GM23338 (cell line): ENCODE results near the gene TCERG1. TPM values are rescaled to one million over a fixed set of nuclear protein-coding genes. Genes with fewer than 3 reads are reported as not detected.

ENCODE experiments used
- ATAC-seq: fragments of 200-7000 bp; cut with Tn5 transposase; 3 replicates; pipeline ENCODE4 v1.9.1; 2020
- DNase-seq: peaks from one replicate; pipeline ENCODE4 v3.0.0-alpha.2; 2015; ENCODE audit warnings: low spot score
- H2AFZ ChIP-seq: fragments of 200-600 bp; sonication (generic); 2 replicates; pipeline ENCODE4 v1.8.0; 2016; ENCODE audit warnings: antibody characterized with exemption, mild to moderate bottlenecking, moderate library complexity
- H3F3A ChIP-seq: fragments of 200-600 bp; sonication (generic); replicated peaks from 2 replicates; pipeline ENCODE4 v1.8.0; 2017; ENCODE audit warnings: antibody characterized with exemption, mixed run types, low read depth
- H3K27ac ChIP-seq: fragments of 200-600 bp; sonication (generic); 2 replicates; pipeline ENCODE4 v1.6.1; 2016; ENCODE audit warnings: low read depth
- H3K27me3 ChIP-seq: fragments of 200-600 bp; sonication (generic); 2 replicates; pipeline ENCODE4 v1.8.0; 2016; ENCODE audit warnings: mild to moderate bottlenecking, mixed run types, moderate library complexity; ENCODE audit not compliant: insufficient read depth
- H3K36me3 ChIP-seq: fragments of 200-600 bp; sonication (generic); 2 replicates; pipeline ENCODE4 v1.8.0; 2016; ENCODE audit warnings: mild to moderate bottlenecking; ENCODE audit not compliant: insufficient read depth
- H3K4me1 ChIP-seq: fragments of 200-600 bp; sonication (generic); 2 replicates; pipeline ENCODE4 v1.8.0; 2016; ENCODE audit warnings: mild to moderate bottlenecking, moderate library complexity; ENCODE audit not compliant: insufficient read depth
- H3K4me2 ChIP-seq: fragments of 200-600 bp; sonication (generic); 2 replicates; pipeline ENCODE4 v1.7.1; 2017; ENCODE audit warnings: mixed run types
- H3K4me3 ChIP-seq: fragments of 200-600 bp; sonication (generic); 2 replicates; pipeline ENCODE4 v1.6.1; 2016; ENCODE audit warnings: mixed run types
- H3K79me2 ChIP-seq: fragments of 200-600 bp; sonication (generic); replicated peaks from 2 replicates; pipeline ENCODE4 v1.8.0; 2017; ENCODE audit warnings: mild to moderate bottlenecking; ENCODE audit not compliant: insufficient read depth
- H3K9me2 ChIP-seq: fragments of 200-600 bp; sonication (generic); 2 replicates; pipeline ENCODE4 v1.8.0; 2017; ENCODE audit not compliant: insufficient read depth
- H4K20me1 ChIP-seq: fragments of 200-600 bp; sonication (generic); replicated peaks from 2 replicates; pipeline ENCODE4 v1.8.0; 2017; ENCODE audit warnings: mild to moderate bottlenecking; ENCODE audit not compliant: insufficient read depth
- H3K27ac Mint-ChIP-seq: 2 replicates; pipeline ENCODE4 v1.8.0; 2020; ENCODE audit warnings: inconsistent platforms, mild to moderate bottlenecking, moderate library complexity, mixed read lengths
- H3K27me3 Mint-ChIP-seq: 3 replicates; pipeline ENCODE4 v1.8.0; 2022; ENCODE audit warnings: low read depth, mild to moderate bottlenecking, moderate library complexity, mixed read lengths, inconsistent platforms; ENCODE audit not compliant: insufficient read depth, poor library complexity
- H3K36me3 Mint-ChIP-seq: 3 replicates; pipeline ENCODE4 v1.8.0; 2021; ENCODE audit warnings: low read depth, mild to moderate bottlenecking, inconsistent platforms, moderate library complexity, mixed read lengths
- H3K4me1 Mint-ChIP-seq: 3 replicates; pipeline ENCODE4 v1.8.0; 2020; ENCODE audit warnings: mild to moderate bottlenecking, inconsistent platforms, mixed read lengths
- H3K4me3 Mint-ChIP-seq: 3 replicates; pipeline ENCODE4 v1.8.0; 2021; ENCODE audit warnings: moderate library complexity, mild to moderate bottlenecking, inconsistent platforms, mixed read lengths
- H3K9me3 Mint-ChIP-seq: 3 replicates; pipeline ENCODE4 v1.8.0; 2020; ENCODE audit warnings: moderate library complexity, mild to moderate bottlenecking, inconsistent platforms, mixed read lengths
- EZH2 ChIP-seq: fragments of 200-600 bp; sonication (generic); IDR thresholded peaks from one replicate; pipeline ENCODE4 v1.8.0; 2017; ENCODE audit warnings: antibody characterized with exemption, mild to moderate bottlenecking, low read depth; ENCODE audit not compliant: unreplicated experiment
- EZH2phosphoT487 ChIP-seq: fragments of 200-600 bp; sonication (generic); IDR thresholded peaks from one replicate; pipeline ENCODE4 v1.8.1; 2018; ENCODE audit warnings: antibody characterized with exemption; ENCODE audit not compliant: unreplicated experiment
- POLR2AphosphoS5 ChIP-seq: IDR thresholded peaks from 2 replicates; pipeline ENCODE4 v1.6.1; 2016; ENCODE audit warnings: antibody characterized with exemption, low read depth
- STAT1 ChIP-seq: IDR thresholded peaks from one replicate; pipeline ENCODE4 v1.6.1; 2016; ENCODE audit warnings: antibody characterized with exemption; ENCODE audit not compliant: unreplicated experiment
- ZNF114 ChIP-seq: fragments of 250-450 bp; sonication (Bioruptor Pico); IDR thresholded peaks from 2 replicates; pipeline ENCODE4 v1.5.0; 2020; ENCODE audit warnings: mild to moderate bottlenecking, moderate library complexity
- ZNF331 ChIP-seq: fragments of 250-450 bp; sonication (Bioruptor Pico); IDR thresholded peaks from 2 replicates; pipeline ENCODE4 v1.5.0; 2020; ENCODE audit warnings: low read depth, mild to moderate bottlenecking, moderate library complexity
- polyA plus RNA-seq: library from polyadenylated mRNA; unstranded; fragments of >200 nt; fragmentation: Nextera tagmentation; extraction: Ambion mirVana; gene quantifications from 2 replicates; pipeline ENCODE4 v1.2.1, GENCODE V29; 2016
- total RNA-seq: library from RNA; depleted of rRNA; stranded (reverse); fragments of >200 nt; shearing (Covaris generic); gene quantifications from 2 replicates; pipeline ENCODE4 v1.2.3, GENCODE V29; 2014
- TF ChIP-seq, protein P1 (sequence below), 2 experiments: fragments of 200-600 bp in 1 of 2; sonication (generic) in 1 of 2; conservative IDR thresholded peaks; 2 replicates each; pipeline versions ENCODE4 v1.5.1 to v1.6.1; 2016 to 2017; ENCODE audit warnings: antibody characterized with exemption in 2 of 2, low read depth in 2 of 2, mild to moderate bottlenecking in 2 of 2, moderate library complexity in 1 of 2
- TF ChIP-seq, protein P2 (sequence below): fragments of 250-450 bp; sonication (Bioruptor Pico); IDR thresholded peaks from 2 replicates; pipeline ENCODE4 v1.5.0; 2020; ENCODE audit warnings: mild to moderate bottlenecking, moderate library complexity

TCERG1 gene
- total and polyA plus RNA-seq, 2 experiments from 2014 or later, result 127 to 178 TPM

DNA sequence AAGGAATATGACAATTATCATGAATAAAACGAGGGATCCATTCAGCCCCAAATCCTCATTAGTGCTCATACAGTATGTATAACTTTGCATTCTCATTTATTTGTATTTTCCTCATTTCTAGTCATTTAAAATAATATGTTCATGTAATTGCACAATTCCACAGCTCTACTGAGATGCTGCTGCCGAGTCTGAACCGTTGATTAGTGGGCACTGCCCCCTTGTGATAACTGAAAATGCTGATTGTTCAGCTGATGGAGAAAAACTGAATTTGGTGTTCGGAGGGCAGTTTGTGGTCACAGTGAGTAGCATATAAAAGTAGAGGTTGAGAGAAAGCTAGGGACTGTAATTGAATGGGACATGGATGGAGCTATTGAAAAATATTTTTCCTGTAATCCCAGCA, 81.1 kb downstream of the TCERG1 start:
- H3F3A ChIP-seq, result no peaks in the 10 kb centered on the region
- H3K4me3 ChIP-seq, result no peak overlapping the region
- H3K36me3 ChIP-seq, result no peaks in the 10 kb centered on the region
- ATAC-seq, result no peak
- DNase-seq, result no peak
- H3K27ac ChIP-seq, result no peak overlapping the region
- no peaks in the 10 kb centered on the region for H3K79me2 ChIP-seq
- no peaks in the 10 kb centered on the region for H3K27me3 ChIP-seq
- Mint-ChIP-seq H3K27me3 (peaks cover 3% of the 10 kb centered on the region), H3K36me3 (no peaks in the 10 kb centered on the region), H3K4me3 (no peak overlapping the region), H3K27ac (no peak overlapping the region), H3K9me3 (no peaks in the 10 kb centered on the region), H3K4me1 (peaks cover 2% of the 10 kb centered on the region; the same call in 2 of the 3 replicates)
- H4K20me1 ChIP-seq, result no peaks in the 10 kb centered on the region
- no peak for TF ChIP-seq STAT1
- TF ChIP-seq EZH2phosphoT487, result no peak
- TF ChIP-seq, protein P1, sequence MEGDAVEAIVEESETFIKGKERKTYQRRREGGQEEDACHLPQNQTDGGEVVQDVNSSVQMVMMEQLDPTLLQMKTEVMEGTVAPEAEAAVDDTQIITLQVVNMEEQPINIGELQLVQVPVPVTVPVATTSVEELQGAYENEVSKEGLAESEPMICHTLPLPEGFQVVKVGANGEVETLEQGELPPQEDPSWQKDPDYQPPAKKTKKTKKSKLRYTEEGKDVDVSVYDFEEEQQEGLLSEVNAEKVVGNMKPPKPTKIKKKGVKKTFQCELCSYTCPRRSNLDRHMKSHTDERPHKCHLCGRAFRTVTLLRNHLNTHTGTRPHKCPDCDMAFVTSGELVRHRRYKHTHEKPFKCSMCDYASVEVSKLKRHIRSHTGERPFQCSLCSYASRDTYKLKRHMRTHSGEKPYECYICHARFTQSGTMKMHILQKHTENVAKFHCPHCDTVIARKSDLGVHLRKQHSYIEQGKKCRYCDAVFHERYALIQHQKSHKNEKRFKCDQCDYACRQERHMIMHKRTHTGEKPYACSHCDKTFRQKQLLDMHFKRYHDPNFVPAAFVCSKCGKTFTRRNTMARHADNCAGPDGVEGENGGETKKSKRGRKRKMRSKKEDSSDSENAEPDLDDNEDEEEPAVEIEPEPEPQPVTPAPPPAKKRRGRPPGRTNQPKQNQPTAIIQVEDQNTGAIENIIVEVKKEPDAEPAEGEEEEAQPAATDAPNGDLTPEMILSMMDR (conservative IDR thresholded peaks at IDR 0.05; ENCODE audit: low read depth in 2 of 2), result peak; percentile 40 to 59
- no peak for TF ChIP-seq ZNF331 (CRISPR knock-in tag)
- no peaks in the 10 kb centered on the region for H3K4me1 ChIP-seq
- no peak overlapping the region for H3K4me2 ChIP-seq
- H2AFZ ChIP-seq, result no peak overlapping the region
- H3K9me2 ChIP-seq, result no peaks in the 10 kb centered on the region

DNA sequence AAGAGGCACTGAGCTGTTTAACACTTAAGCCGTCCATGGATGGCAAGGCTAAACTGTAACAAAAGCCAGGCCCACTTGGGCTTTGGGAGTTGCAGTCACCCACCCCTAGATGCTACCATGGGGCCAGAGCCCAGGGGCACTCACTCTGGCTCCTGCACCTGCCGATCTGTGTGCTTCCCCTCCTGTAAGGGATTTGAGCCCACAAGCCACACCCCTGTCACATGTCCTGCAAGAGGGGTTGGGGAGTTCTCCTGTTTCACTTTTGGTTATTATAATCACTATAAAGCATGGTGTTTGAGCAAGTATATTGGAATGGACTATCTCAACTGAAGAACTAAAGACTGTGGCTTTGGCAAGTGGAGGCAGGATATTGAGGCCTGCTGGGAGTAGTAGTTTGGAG, 82.9 kb downstream of the TCERG1 start:
- Histone ChIP-seq H2AFZ (no peak overlapping the region), H3K27me3 (no peaks in the 10 kb centered on the region), H3K27ac (no peak overlapping the region), H3K4me3 (no peak overlapping the region), H3K36me3 (no peaks in the 10 kb centered on the region), H3F3A (no peaks in the 10 kb centered on the region), H3K4me2 (no peak overlapping the region), H3K4me1 (peaks cover 10% of the 10 kb centered on the region), H3K9me2 (no peaks in the 10 kb centered on the region), H3K79me2 (no peaks in the 10 kb centered on the region), H4K20me1 (no peaks in the 10 kb centered on the region)
- no peak overlapping the region for H3K4me3 Mint-ChIP-seq
- H3K36me3 Mint-ChIP-seq, result no peaks in the 10 kb centered on the region
- ATAC-seq, result no peak
- H3K27me3 Mint-ChIP-seq, result peaks cover 6% of the 10 kb centered on the region
- H3K4me1 Mint-ChIP-seq, result peaks cover 11% of the 10 kb centered on the region
- no peak overlapping the region for H3K27ac Mint-ChIP-seq
- H3K9me3 Mint-ChIP-seq, result no peaks in the 10 kb centered on the region
- TF ChIP-seq STAT1, result no peak
- TF ChIP-seq, protein P2, sequence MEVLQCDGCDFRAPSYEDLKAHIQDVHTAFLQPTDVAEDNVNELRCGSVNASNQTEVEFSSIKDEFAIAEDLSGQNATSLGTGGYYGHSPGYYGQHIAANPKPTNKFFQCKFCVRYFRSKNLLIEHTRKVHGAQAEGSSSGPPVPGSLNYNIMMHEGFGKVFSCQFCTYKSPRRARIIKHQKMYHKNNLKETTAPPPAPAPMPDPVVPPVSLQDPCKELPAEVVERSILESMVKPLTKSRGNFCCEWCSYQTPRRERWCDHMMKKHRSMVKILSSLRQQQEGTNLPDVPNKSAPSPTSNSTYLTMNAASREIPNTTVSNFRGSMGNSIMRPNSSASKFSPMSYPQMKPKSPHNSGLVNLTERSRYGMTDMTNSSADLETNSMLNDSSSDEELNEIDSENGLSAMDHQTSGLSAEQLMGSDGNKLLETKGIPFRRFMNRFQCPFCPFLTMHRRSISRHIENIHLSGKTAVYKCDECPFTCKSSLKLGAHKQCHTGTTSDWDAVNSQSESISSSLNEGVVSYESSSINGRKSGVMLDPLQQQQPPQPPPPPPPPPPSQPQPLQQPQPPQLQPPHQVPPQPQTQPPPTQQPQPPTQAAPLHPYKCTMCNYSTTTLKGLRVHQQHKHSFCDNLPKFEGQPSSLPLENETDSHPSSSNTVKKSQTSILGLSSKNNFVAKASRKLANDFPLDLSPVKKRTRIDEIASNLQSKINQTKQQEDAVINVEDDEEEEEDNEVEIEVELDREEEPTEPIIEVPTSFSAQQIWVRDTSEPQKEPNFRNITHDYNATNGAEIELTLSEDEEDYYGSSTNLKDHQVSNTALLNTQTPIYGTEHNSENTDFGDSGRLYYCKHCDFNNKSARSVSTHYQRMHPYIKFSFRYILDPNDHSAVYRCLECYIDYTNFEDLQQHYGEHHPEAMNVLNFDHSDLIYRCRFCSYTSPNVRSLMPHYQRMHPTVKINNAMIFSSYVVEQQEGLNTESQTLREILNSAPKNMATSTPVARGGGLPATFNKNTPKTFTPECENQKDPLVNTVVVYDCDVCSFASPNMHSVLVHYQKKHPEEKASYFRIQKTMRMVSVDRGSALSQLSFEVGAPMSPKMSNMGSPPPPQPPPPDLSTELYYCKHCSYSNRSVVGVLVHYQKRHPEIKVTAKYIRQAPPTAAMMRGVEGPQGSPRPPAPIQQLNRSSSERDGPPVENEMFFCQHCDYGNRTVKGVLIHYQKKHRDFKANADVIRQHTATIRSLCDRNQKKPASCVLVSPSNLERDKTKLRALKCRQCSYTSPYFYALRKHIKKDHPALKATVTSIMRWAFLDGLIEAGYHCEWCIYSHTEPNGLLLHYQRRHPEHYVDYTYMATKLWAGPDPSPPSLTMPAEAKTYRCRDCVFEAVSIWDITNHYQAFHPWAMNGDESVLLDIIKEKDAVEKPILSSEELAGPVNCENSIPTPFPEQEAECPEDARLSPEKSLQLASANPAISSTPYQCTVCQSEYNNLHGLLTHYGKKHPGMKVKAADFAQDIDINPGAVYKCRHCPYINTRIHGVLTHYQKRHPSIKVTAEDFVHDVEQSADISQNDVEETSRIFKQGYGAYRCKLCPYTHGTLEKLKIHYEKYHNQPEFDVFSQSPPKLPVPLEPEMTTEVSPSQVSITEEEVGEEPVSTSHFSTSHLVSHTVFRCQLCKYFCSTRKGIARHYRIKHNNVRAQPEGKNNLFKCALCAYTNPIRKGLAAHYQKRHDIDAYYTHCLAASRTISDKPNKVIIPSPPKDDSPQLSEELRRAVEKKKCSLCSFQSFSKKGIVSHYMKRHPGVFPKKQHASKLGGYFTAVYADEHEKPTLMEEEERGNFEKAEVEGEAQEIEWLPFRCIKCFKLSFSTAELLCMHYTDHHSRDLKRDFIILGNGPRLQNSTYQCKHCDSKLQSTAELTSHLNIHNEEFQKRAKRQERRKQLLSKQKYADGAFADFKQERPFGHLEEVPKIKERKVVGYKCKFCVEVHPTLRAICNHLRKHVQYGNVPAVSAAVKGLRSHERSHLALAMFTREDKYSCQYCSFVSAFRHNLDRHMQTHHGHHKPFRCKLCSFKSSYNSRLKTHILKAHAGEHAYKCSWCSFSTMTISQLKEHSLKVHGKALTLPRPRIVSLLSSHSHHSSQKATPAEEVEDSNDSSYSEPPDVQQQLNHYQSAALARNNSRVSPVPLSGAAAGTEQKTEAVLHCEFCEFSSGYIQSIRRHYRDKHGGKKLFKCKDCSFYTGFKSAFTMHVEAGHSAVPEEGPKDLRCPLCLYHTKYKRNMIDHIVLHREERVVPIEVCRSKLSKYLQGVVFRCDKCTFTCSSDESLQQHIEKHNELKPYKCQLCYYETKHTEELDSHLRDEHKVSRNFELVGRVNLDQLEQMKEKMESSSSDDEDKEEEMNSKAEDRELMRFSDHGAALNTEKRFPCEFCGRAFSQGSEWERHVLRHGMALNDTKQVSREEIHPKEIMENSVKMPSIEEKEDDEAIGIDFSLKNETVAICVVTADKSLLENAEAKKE (CRISPR knock-in tag), result no peak
- no peak for TF ChIP-seq EZH2
- no peak for TF ChIP-seq EZH2phosphoT487
- TF ChIP-seq ZNF114 (CRISPR knock-in tag), result no peak
- no peak for TF ChIP-seq POLR2AphosphoS5
- DNase-seq, result no peak
